PC-3 (cell line): ENCODE measurements around the gene DMD.

Experiments
- CTCF ChIP-seq: fragments of 300-600 bp; sonication (generic); conservative IDR thresholded peaks from 2 replicates; pipeline ENCODE4 v1.5.1; 2017; ENCODE audit warnings: antibody characterized with exemption, low read depth, mild to moderate bottlenecking, low read length
- EZH2phosphoT487 ChIP-seq: fragments of 300-600 bp; sonication (generic); IDR thresholded peaks from 2 replicates; pipeline ENCODE4 v1.6.1; 2018; ENCODE audit warnings: mild to moderate bottlenecking, antibody characterized with exemption, low read length, borderline replicate concordance

GRCh38 chrX:32267796-32268195 is 943.6 kb downstream of the DMD start:
- TF ChIP-seq CTCF (no peak), EZH2phosphoT487 (no peak)
